ENCODE measurements around the gene KAZN.
A peak's percentile ranks its signal among the peaks of the same experiment; 100 is the strongest.

KAZN gene

GRCh38 chr1:14983277-14983676 is 384.8 kb downstream of the KAZN start:
- no peaks in the 10 kb centered on the region for H3K27me3 ChIP-seq (ENCODE audit: control insufficient read depth, insufficient read depth, low read length)
- no peak overlapping the region for H3K4me2 ChIP-seq (ENCODE audit: low read length)
- H3K36me3 ChIP-seq (ENCODE audit: insufficient read depth, low read length): no peaks in the 10 kb centered on the region
- no peak overlapping the region for H3K9ac ChIP-seq (ENCODE audit: low read depth, low read length)
- H3K9me3 ChIP-seq (replicated peaks; ENCODE audit: low read length): no peaks in the 10 kb centered on the region
- no peak overlapping the region for H3K4me3 ChIP-seq (ENCODE audit: low read length)
- peaks cover 14% of the 10 kb centered on the region for H3K4me1 ChIP-seq (ENCODE audit: control insufficient read depth, insufficient read depth, low read length)

GRCh38 chr1:14986168-14986567 is 387.7 kb downstream of the KAZN start:
- Histone ChIP-seq H3K36me3 (ENCODE audit: insufficient read depth, low read length) (no peaks in the 10 kb centered on the region), H3K9ac (ENCODE audit: low read depth, low read length) (no peak overlapping the region), H3K4me3 (ENCODE audit: low read length) (no peak overlapping the region), H3K27me3 (ENCODE audit: control insufficient read depth, insufficient read depth, low read length) (no peaks in the 10 kb centered on the region), H3K4me1 (ENCODE audit: control insufficient read depth, insufficient read depth, low read length) (peaks cover 14% of the 10 kb centered on the region), H3K9me3 (replicated peaks; ENCODE audit: low read length) (no peaks in the 10 kb centered on the region), H3K4me2 (ENCODE audit: low read length) (no peak overlapping the region)

GRCh38 chr1:14987829-14988603 is 389.5 kb downstream of the KAZN start:
- Histone ChIP-seq H3K9me3 (replicated peaks; ENCODE audit: low read length) (no peaks in the 10 kb centered on the region), H3K9ac (ENCODE audit: low read depth, low read length) (peak overlapping the region; percentile 12), H3K4me1 (ENCODE audit: control insufficient read depth, insufficient read depth, low read length) (peaks cover 14% of the 10 kb centered on the region), H3K4me2 (ENCODE audit: low read length) (peak overlapping the region; percentile 19), H3K27me3 (ENCODE audit: control insufficient read depth, insufficient read depth, low read length) (no peaks in the 10 kb centered on the region), H3K4me3 (ENCODE audit: low read length) (no peak overlapping the region), H3K36me3 (ENCODE audit: insufficient read depth, low read length) (no peaks in the 10 kb centered on the region)

- peak overlapping the region; percentile 19 for H3K4me2 ChIP-seq (ENCODE audit: low read length)
- H3K27me3 ChIP-seq (ENCODE audit: control insufficient read depth, insufficient read depth, low read length): no peaks in the 10 kb centered on the region
- no peak overlapping the region for H3K4me3 ChIP-seq (ENCODE audit: low read length)
- H3K4me1 ChIP-seq (ENCODE audit: control insufficient read depth, insufficient read depth, low read length): peaks cover 14% of the 10 kb centered on the region
- H3K9me3 ChIP-seq (replicated peaks; ENCODE audit: low read length): no peaks in the 10 kb centered on the region
- H3K36me3 ChIP-seq (ENCODE audit: insufficient read depth, low read length): no peaks in the 10 kb centered on the region
- peak overlapping the region; percentile 12 for H3K9ac ChIP-seq (ENCODE audit: low read depth, low read length)
These were observed 390.2 kb downstream of the KAZN start for GRCh38 chr1:14988636-14989035.

- Histone ChIP-seq H3K36me3 (ENCODE audit: insufficient read depth, low read length) (no peaks in the 10 kb centered on the region), H3K9ac (ENCODE audit: low read depth, low read length) (no peak overlapping the region), H3K4me2 (ENCODE audit: low read length) (no peak overlapping the region), H3K4me1 (ENCODE audit: control insufficient read depth, insufficient read depth, low read length) (peaks cover 24% of the 10 kb centered on the region), H3K27me3 (ENCODE audit: control insufficient read depth, insufficient read depth, low read length) (no peaks in the 10 kb centered on the region), H3K4me3 (ENCODE audit: low read length) (no peak overlapping the region), H3K9me3 (replicated peaks; ENCODE audit: low read length) (no peaks in the 10 kb centered on the region)
These were observed 391.6 kb downstream of the KAZN start for GRCh38 chr1:14989931-14990728.

GRCh38 chr1:14993414-14993813 is 394.9 kb downstream of the KAZN start:
- Histone ChIP-seq H3K9me3 (replicated peaks; ENCODE audit: low read length) (no peaks in the 10 kb centered on the region), H3K36me3 (ENCODE audit: insufficient read depth, low read length) (no peaks in the 10 kb centered on the region), H3K4me3 (ENCODE audit: low read length) (no peak overlapping the region), H3K4me2 (ENCODE audit: low read length) (no peak overlapping the region), H3K4me1 (ENCODE audit: control insufficient read depth, insufficient read depth, low read length) (peaks cover 46% of the 10 kb centered on the region), H3K9ac (ENCODE audit: low read depth, low read length) (no peak overlapping the region), H3K27me3 (ENCODE audit: control insufficient read depth, insufficient read depth, low read length) (no peaks in the 10 kb centered on the region)

- H3K9ac ChIP-seq (ENCODE audit: low read depth, low read length): no peak overlapping the region
- H3K4me2 ChIP-seq (ENCODE audit: low read length): no peak overlapping the region
- no peak overlapping the region for H3K4me3 ChIP-seq (ENCODE audit: low read length)
- no peaks in the 10 kb centered on the region for H3K9me3 ChIP-seq (replicated peaks; ENCODE audit: low read length)
- H3K36me3 ChIP-seq (ENCODE audit: insufficient read depth, low read length): no peaks in the 10 kb centered on the region
- H3K4me1 ChIP-seq (ENCODE audit: control insufficient read depth, insufficient read depth, low read length): peaks cover 41% of the 10 kb centered on the region
- no peaks in the 10 kb centered on the region for H3K27me3 ChIP-seq (ENCODE audit: control insufficient read depth, insufficient read depth, low read length)
These were observed 395.7 kb downstream of the KAZN start for GRCh38 chr1:14994148-14994547.

- Histone ChIP-seq H3K4me1 (ENCODE audit: control insufficient read depth, insufficient read depth, low read length) (peaks cover 41% of the 10 kb centered on the region), H3K4me2 (ENCODE audit: low read length) (no peak overlapping the region), H3K27me3 (ENCODE audit: control insufficient read depth, insufficient read depth, low read length) (no peaks in the 10 kb centered on the region), H3K36me3 (ENCODE audit: insufficient read depth, low read length) (no peaks in the 10 kb centered on the region), H3K9ac (ENCODE audit: low read depth, low read length) (no peak overlapping the region), H3K4me3 (ENCODE audit: low read length) (no peak overlapping the region), H3K9me3 (replicated peaks; ENCODE audit: low read length) (no peaks in the 10 kb centered on the region)
These were observed 396.5 kb downstream of the KAZN start for GRCh38 chr1:14994841-14995437.

GRCh38 chr1:14996133-14997050 is 397.9 kb downstream of the KAZN start:
- Histone ChIP-seq H3K4me3 (ENCODE audit: low read length) (peak overlapping the region; percentile 15), H3K4me1 (ENCODE audit: control insufficient read depth, insufficient read depth, low read length) (peaks cover 41% of the 10 kb centered on the region), H3K9me3 (replicated peaks; ENCODE audit: low read length) (no peaks in the 10 kb centered on the region), H3K36me3 (ENCODE audit: insufficient read depth, low read length) (no peaks in the 10 kb centered on the region), H3K9ac (ENCODE audit: low read depth, low read length) (peak overlapping the region; percentile 43), H3K4me2 (ENCODE audit: low read length) (peak overlapping the region; percentile 72), H3K27me3 (ENCODE audit: control insufficient read depth, insufficient read depth, low read length) (no peaks in the 10 kb centered on the region)

- Histone ChIP-seq H3K4me2 (ENCODE audit: low read length) (peak overlapping the region; percentile 13), H3K9me3 (replicated peaks; ENCODE audit: low read length) (no peaks in the 10 kb centered on the region), H3K27me3 (ENCODE audit: control insufficient read depth, insufficient read depth, low read length) (no peaks in the 10 kb centered on the region), H3K9ac (ENCODE audit: low read depth, low read length) (peak overlapping the region; percentile 29), H3K4me3 (ENCODE audit: low read length) (no peak overlapping the region), H3K4me1 (ENCODE audit: control insufficient read depth, insufficient read depth, low read length) (peaks cover 41% of the 10 kb centered on the region), H3K36me3 (ENCODE audit: insufficient read depth, low read length) (no peaks in the 10 kb centered on the region)
These were observed 399.3 kb downstream of the KAZN start for GRCh38 chr1:14997646-14998276.

Data from skeletal muscle satellite cell (primary cell).